NCI-H748 treated with DMSO at 0.1 percent for 48 hours (cell line): Measurements from ENCODE around the gene HSD17B7.
A peak's percentile ranks its signal among the peaks of the same experiment; 100 is the strongest.

Experiments used
- DNase-seq: peaks from one replicate; lab custom pipeline; 2025; lab: John Stamatoyannopoulos, UW

HSD17B7 gene

GRCh38 chr1:162856260-162856659, 65.8 kb downstream of the HSD17B7 start:
- DNase-seq, result peak; percentile 7

GRCh38 chr1:162857850-162858249, 67.3 kb downstream of the HSD17B7 start:
- DNase-seq, result no peak

GRCh38 chr1:162859191-162859590, 68.7 kb downstream of the HSD17B7 start:
- DNase-seq, result no peak

- DNase-seq, result no peak
These were observed 70.6 kb downstream of the HSD17B7 start, which contains the start of gene CCDC190 for GRCh38 chr1:162861101-162861500. TSS of gene CCDC190 (minus strand) at chr1:162861175. CDS start at chr1:162859646, 1,529 bp downstream.

- no peak for DNase-seq
These were observed 71.1 kb downstream of the HSD17B7 start for GRCh38 chr1:162861625-162862024.
